Colonic mucosa (tissue), 4 donors: ENCODE measurements around the gene ARHGAP9. TPM values are rescaled to one million over a fixed set of nuclear protein-coding genes. Genes with fewer than 3 reads are reported as not detected.

Source experiments
- DNase-seq: peaks from one replicate; pipeline ENCODE4 v3.0.0-alpha.2; 2020
- H3K27ac ChIP-seq: fragments of 200-600 bp; one replicate; pipeline ENCODE4 v1.8.0; 2021
- H3K27me3 ChIP-seq: fragments of 200-600 bp; one replicate; pipeline ENCODE4 v1.8.0; 2021
- H3K36me3 ChIP-seq: fragments of 200-600 bp; one replicate; pipeline ENCODE4 v1.8.0; 2021
- H3K4me1 ChIP-seq: fragments of 200-600 bp; one replicate; pipeline ENCODE4 v1.8.0; 2021; ENCODE audit warnings: mild to moderate bottlenecking
- H3K4me3 ChIP-seq: fragments of 200-600 bp; one replicate; pipeline ENCODE4 v1.8.0; 2021
- H3K9ac ChIP-seq, 2 donors: one replicate each; pipeline ENCODE4 v1.7.0; 2013; ENCODE audit warnings: control low read depth in 2 of 2, low read depth in 2 of 2, low read length in 2 of 2
- H3K9me3 ChIP-seq: fragments of 200-600 bp; one replicate; pipeline ENCODE4 v1.8.0; 2021
- CTCF ChIP-seq: fragments of 200-600 bp; IDR thresholded peaks from one replicate; pipeline ENCODE4 v1.8.0; 2022; ENCODE audit warnings: antibody characterized with exemption, mild to moderate bottlenecking
- intact Hi-C: fragments of 100-400 bp; cut with DNase I; formaldehyde crosslinking; loops from one replicate; pipeline ENCODE4 v1.14.1; 2022
- total RNA-seq, 2 donors: library from RNA; stranded (reverse); fragmentation: NEBNext Ultra II Directional in 1 of 2; extraction: Animal tissue kit (Norgen Biotek cat#: 25700) in 1 of 2; gene quantifications; one replicate each; pipeline ENCODE4 v1.2.1, GENCODE V29; 2021
- donor health status: healthy.
- donor health status: DM: no; HTN: no; CAD: no.
- donor health status: DM: no; HTN: no; CAD: no.

ARHGAP9 gene
- total RNA-seq, 2 donors from 2014 or later, result 5.5 to 6.5 TPM

GRCh38 chr12:57474862-57475261 is 4.8 kb downstream of the ARHGAP9 start:
- Histone ChIP-seq H3K4me1 (no peaks in the 10 kb centered on the region), H3K36me3 (no peaks in the 10 kb centered on the region), H3K27me3 (peaks cover 37% of the 10 kb centered on the region), H3K9ac (no peak overlapping the region), H3K9me3 (no peaks in the 10 kb centered on the region), H3K27ac (no peak overlapping the region), H3K4me3 (no peak overlapping the region)
- no peak for TF ChIP-seq CTCF
- DNase-seq, result no peak
- intact Hi-C loops, result no loop called here

- no peak overlapping the region for H3K4me3 ChIP-seq
- H3K27ac ChIP-seq, result no peak overlapping the region
- H3K27me3 ChIP-seq, result peaks cover 37% of the 10 kb centered on the region
- no peaks in the 10 kb centered on the region for H3K4me1 ChIP-seq
- no peaks in the 10 kb centered on the region for H3K36me3 ChIP-seq
- no peak for DNase-seq
- TF ChIP-seq CTCF, result no peak
- H3K9ac ChIP-seq, result no peak overlapping the region
- H3K9me3 ChIP-seq, result no peaks in the 10 kb centered on the region
- intact Hi-C loops, result no loop called here
Observed at GRCh38 chr12:57474430-57474829, 5.2 kb downstream of the ARHGAP9 start.

GRCh38 chr12:57473886-57474285 is 5.8 kb downstream of the ARHGAP9 start:
- H3K36me3 ChIP-seq, result no peaks in the 10 kb centered on the region
- no peak overlapping the region for H3K27ac ChIP-seq
- no peaks in the 10 kb centered on the region for H3K4me1 ChIP-seq
- no peak for DNase-seq
- no peak overlapping the region for H3K4me3 ChIP-seq
- intact Hi-C loops, result no loop called here
- H3K27me3 ChIP-seq, result peaks cover 37% of the 10 kb centered on the region
- TF ChIP-seq CTCF, result no peak
- no peaks in the 10 kb centered on the region for H3K9me3 ChIP-seq
- H3K9ac ChIP-seq, result no peak overlapping the region

GRCh38 chr12:57473392-57473791 is 6.3 kb downstream of the ARHGAP9 start:
- intact Hi-C loops, result no loop called here
- Histone ChIP-seq H3K9ac (no peak overlapping the region), H3K4me3 (no peak overlapping the region), H3K27me3 (peaks cover 37% of the 10 kb centered on the region), H3K36me3 (no peaks in the 10 kb centered on the region), H3K9me3 (no peaks in the 10 kb centered on the region), H3K4me1 (no peaks in the 10 kb centered on the region), H3K27ac (no peak overlapping the region)
- no peak for TF ChIP-seq CTCF
- DNase-seq, result no peak

- Histone ChIP-seq H3K27ac (no peak overlapping the region), H3K9me3 (no peaks in the 10 kb centered on the region), H3K9ac (no peak overlapping the region), H3K4me1 (no peaks in the 10 kb centered on the region), H3K27me3 (peaks cover 37% of the 10 kb centered on the region), H3K36me3 (no peaks in the 10 kb centered on the region), H3K4me3 (no peak overlapping the region)
- intact Hi-C loops, result no loop called here
- no peak for DNase-seq
- TF ChIP-seq CTCF, result no peak
Observed at GRCh38 chr12:57472391-57472790, 7.3 kb downstream of the ARHGAP9 start.

GRCh38 chr12:57471661-57472060 is 8.0 kb downstream of the ARHGAP9 start:
- no peak for TF ChIP-seq CTCF
- intact Hi-C loops, result no loop called here
- Histone ChIP-seq H3K4me1 (no peaks in the 10 kb centered on the region), H3K9ac (no peak overlapping the region), H3K4me3 (no peak overlapping the region), H3K27me3 (peaks cover 35% of the 10 kb centered on the region), H3K36me3 (no peaks in the 10 kb centered on the region), H3K27ac (no peak overlapping the region), H3K9me3 (no peaks in the 10 kb centered on the region)
- no peak for DNase-seq
